Muscle layer of colon (tissue), 2 donors: Measurements from ENCODE around the gene FAM170A.

Source experiments
- H3K27ac ChIP-seq: one replicate; pipeline ENCODE4 v1.7.0; 2013; ENCODE audit warnings: low read depth, mild to moderate bottlenecking, low read length, moderate library complexity
- H3K27me3 ChIP-seq, 2 donors: one replicate each; pipeline ENCODE4 v1.7.0; 2013; ENCODE audit warnings: low read length in 2 of 2, mild to moderate bottlenecking in 2 of 2; ENCODE audit not compliant: insufficient read depth in 2 of 2, control insufficient read depth in 1 of 2
- H3K36me3 ChIP-seq: one replicate; pipeline ENCODE4 v1.7.0; 2013; ENCODE audit warnings: mild to moderate bottlenecking, low read length; ENCODE audit not compliant: insufficient read depth
- H3K4me1 ChIP-seq: one replicate; pipeline ENCODE4 v1.7.0; 2013; ENCODE audit warnings: mild to moderate bottlenecking, low read length; ENCODE audit not compliant: insufficient read depth
- H3K4me3 ChIP-seq, 2 donors: one replicate each; pipeline ENCODE4 v1.7.0; 2013; ENCODE audit warnings: low read length in 2 of 2, low read depth in 1 of 2, mild to moderate bottlenecking in 1 of 2, moderate library complexity in 1 of 2
- H3K9ac ChIP-seq: one replicate; pipeline ENCODE4 v1.7.0; 2013; ENCODE audit warnings: low read length
- H3K9me3 ChIP-seq: one replicate; pipeline ENCODE4 v1.7.0; 2013; ENCODE audit warnings: mild to moderate bottlenecking, low read length
- donor health status: abdominal sarcoma.
- donor health status: Adenocarcinoma of cecum.

The FAM170A gene, protein sequence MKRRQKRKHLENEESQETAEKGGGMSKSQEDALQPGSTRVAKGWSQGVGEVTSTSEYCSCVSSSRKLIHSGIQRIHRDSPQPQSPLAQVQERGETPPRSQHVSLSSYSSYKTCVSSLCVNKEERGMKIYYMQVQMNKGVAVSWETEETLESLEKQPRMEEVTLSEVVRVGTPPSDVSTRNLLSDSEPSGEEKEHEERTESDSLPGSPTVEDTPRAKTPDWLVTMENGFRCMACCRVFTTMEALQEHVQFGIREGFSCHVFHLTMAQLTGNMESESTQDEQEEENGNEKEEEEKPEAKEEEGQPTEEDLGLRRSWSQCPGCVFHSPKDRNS

DNA sequence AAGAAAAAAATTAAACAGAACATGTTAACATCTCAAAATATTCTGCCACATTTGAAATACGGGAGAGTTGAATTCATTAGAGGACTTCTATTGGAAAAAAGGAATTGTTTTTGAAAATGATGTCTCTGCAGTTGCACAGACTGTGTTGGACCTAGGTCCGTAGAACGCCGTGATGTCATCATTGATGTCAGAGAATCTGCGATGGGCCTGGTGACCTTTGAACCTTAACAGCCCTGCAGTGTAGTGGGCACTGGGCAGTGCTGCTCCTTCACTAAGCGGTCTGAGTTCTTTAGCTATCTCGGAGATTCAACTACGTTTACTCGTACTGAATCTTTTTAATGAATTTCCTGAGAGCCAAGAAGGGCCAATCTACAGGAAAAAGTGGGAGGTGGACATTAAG lies at the start of gene FAM170A:
TSS of gene FAM170A (plus strand) at position 220 of the 400 bp plus-strand sequence. CDS start 211 bp downstream, outside the sequence.
- Histone ChIP-seq H3K36me3 (no peaks in the 10 kb centered on the region), H3K4me1 (no peaks in the 10 kb centered on the region), H3K9me3 (no peaks in the 10 kb centered on the region), H3K4me3 (no peak within 1 kb of the TSS), H3K9ac (no peak within 1 kb of the TSS), H3K27me3 (no peaks in the 10 kb centered on the region), H3K27ac (no peak within 1 kb of the TSS)

DNA sequence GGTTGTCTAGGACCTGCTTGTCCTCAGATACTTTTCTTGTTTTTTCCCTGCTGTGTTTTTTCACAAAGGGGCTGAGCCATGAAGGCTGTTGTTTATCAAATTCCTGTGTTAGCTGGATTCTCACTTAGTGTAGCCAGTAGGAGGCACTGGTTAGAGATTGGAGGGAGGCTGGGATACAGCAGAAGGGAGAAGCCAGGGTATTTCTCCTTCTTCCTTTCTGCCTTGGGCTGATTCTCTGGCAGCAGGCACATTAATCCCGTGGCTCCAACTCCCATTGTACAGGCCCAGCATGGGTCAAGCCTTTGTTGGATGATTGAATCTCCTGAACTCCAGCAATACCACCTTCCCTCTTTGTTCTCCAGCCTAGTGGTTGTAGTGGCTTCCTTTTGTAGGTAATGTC lies 46.4 kb upstream of the FAM170A start:
- Histone ChIP-seq H3K27ac (no peak overlapping the region), H3K9ac (no peak overlapping the region), H3K4me3 (no peak overlapping the region), H3K9me3 (no peaks in the 10 kb centered on the region), H3K27me3 (no peaks in the 10 kb centered on the region), H3K36me3 (no peaks in the 10 kb centered on the region), H3K4me1 (no peaks in the 10 kb centered on the region)

DNA sequence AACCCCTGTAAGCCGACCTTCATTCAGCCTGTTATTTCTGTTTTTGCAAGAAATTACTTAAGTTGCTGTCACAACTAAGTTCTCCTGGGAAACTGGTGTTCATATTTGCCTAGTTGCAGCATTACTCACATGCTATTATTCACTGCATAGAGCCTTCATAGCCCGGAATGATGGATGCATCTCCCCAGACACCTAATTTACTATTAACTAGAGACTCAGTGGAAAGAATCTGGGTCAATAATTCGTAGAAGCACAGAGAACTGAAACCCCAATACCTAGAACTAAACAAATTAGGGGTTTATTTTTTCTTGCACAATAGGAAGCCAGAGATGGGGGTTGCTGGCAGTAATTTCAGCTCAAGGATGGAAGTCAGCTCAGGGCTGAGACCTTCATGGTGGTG lies 45.7 kb upstream of the FAM170A start:
- H3K4me3 ChIP-seq, result no peak overlapping the region
- H3K36me3 ChIP-seq, result no peaks in the 10 kb centered on the region
- H3K9ac ChIP-seq, result no peak overlapping the region
- H3K27me3 ChIP-seq, result no peaks in the 10 kb centered on the region
- H3K27ac ChIP-seq, result no peak overlapping the region
- H3K4me1 ChIP-seq, result no peaks in the 10 kb centered on the region
- no peaks in the 10 kb centered on the region for H3K9me3 ChIP-seq

DNA sequence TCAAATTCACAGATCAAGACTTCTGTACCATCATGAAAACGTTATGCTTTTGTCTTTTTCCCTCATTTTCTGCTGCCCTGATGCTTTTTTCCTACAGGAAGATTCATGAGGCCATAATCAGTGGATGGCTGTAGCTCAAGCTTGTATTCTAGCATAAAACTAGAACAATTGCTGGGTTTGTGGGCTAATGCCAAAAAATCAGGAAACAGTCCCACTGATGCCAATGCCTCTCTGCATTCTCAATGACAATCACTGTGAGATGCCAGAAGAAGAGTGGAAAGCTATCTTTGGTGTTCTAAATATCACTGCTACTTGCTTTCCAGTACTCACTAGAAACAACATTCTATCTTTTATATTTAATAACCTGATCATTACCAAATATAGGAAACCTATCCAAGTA lies 33.3 kb upstream of the FAM170A start:
- H3K9me3 ChIP-seq, result no peaks in the 10 kb centered on the region
- no peak overlapping the region for H3K27ac ChIP-seq
- H3K9ac ChIP-seq, result no peak overlapping the region
- no peaks in the 10 kb centered on the region for H3K4me1 ChIP-seq
- H3K27me3 ChIP-seq, result no peaks in the 10 kb centered on the region
- no peak overlapping the region for H3K4me3 ChIP-seq
- no peaks in the 10 kb centered on the region for H3K36me3 ChIP-seq

DNA sequence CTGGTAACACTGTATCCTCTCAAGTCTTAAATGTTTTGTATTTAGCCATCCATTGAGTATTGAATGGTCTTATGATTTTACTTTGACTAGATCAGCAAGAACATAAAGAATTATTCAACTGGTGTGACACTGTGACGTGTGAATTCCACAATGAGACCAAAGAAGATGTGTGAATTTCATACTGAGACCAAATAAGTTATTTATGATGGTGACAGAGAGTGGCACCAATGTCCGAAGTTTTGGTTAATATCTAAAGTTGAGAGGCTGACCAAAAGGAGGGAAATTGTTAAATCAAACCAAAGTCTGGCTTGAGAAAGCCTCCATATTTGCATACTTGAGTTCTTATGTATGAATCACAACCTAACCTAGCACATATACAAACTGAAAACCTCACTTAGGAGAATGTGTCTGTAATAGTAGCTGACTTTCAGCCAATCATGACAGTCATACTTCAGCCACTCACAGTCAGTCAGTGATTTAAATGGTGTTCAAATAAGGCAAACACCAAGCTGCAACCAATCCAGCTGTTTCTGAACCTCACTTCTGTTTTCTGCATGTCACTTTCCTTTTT lies 31.5 kb upstream of the FAM170A start:
- no peaks in the 10 kb centered on the region for H3K4me1 ChIP-seq
- H3K9ac ChIP-seq, result no peak overlapping the region
- H3K36me3 ChIP-seq, result no peaks in the 10 kb centered on the region
- H3K27me3 ChIP-seq, result no peaks in the 10 kb centered on the region
- H3K9me3 ChIP-seq, result no peaks in the 10 kb centered on the region
- no peak overlapping the region for H3K4me3 ChIP-seq
- H3K27ac ChIP-seq, result no peak overlapping the region

DNA sequence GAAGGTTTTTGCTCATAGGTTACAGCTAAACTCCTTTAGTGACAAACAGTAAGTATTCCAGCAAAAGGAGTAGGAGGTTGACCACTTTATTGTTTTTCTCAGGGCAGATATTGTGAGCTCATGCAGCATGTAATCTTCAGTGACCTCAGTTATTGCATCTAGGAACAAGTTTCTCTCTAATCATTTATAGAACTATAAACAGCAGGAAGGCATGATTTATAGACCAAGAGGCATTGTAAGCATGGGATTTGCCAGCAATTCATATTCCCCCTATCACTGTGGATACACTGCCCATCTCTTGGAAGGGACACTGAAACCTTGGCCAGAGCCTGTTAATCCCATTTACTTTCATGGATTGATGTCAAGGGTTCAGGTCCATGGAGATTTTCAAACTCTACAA lies 15.4 kb upstream of the FAM170A start:
- no peaks in the 10 kb centered on the region for H3K36me3 ChIP-seq
- H3K27me3 ChIP-seq, result no peaks in the 10 kb centered on the region
- H3K4me1 ChIP-seq, result no peaks in the 10 kb centered on the region
- H3K27ac ChIP-seq, result no peak overlapping the region
- no peak overlapping the region for H3K9ac ChIP-seq
- no peak overlapping the region for H3K4me3 ChIP-seq
- no peaks in the 10 kb centered on the region for H3K9me3 ChIP-seq

DNA sequence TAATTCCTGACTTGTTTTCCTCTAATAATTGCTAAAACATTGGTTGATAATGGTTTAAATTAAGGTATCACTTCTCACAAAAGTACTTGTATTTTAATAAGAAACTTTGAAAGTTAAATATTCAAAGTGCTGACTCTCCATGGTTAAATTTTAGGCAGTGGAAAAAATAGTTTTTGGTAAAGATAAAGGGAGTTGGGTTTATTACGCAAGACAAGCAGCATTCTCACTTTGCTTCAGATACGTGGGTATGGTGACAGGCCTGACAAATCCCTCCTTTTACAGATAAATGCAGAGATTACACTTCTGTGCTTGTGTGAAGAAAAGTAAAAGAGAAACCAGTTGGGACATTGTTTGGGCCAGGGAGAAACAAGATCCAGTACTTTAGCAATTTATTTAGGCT lies 14.5 kb upstream of the FAM170A start:
- Histone ChIP-seq H3K9ac (no peak overlapping the region), H3K4me1 (no peaks in the 10 kb centered on the region), H3K27me3 (no peaks in the 10 kb centered on the region), H3K4me3 (no peak overlapping the region), H3K9me3 (no peaks in the 10 kb centered on the region), H3K36me3 (no peaks in the 10 kb centered on the region), H3K27ac (no peak overlapping the region)

DNA sequence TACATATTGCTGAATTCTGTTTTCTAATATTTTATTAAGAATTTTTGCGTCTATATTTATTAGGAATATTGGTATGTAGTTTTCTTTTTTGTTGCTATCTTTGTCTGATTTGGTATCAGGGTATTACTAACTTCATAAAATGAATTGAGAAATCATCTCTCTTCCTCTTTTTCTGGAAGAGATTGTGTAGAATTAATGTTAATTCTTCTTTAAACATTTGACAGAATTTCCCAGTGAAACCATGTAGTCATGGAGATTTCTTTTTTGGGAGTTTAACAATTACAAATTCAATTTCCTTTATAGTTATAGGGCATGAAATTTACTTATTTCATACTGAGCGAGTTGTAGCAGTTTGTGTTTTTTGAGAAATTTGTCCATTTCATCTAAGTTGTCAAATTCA lies 3.3 kb upstream of the FAM170A start:
- H3K36me3 ChIP-seq, result no peaks in the 10 kb centered on the region
- no peak overlapping the region for H3K4me3 ChIP-seq
- H3K27ac ChIP-seq, result no peak overlapping the region
- no peaks in the 10 kb centered on the region for H3K27me3 ChIP-seq
- no peaks in the 10 kb centered on the region for H3K4me1 ChIP-seq
- no peak overlapping the region for H3K9ac ChIP-seq
- H3K9me3 ChIP-seq, result no peaks in the 10 kb centered on the region

DNA sequence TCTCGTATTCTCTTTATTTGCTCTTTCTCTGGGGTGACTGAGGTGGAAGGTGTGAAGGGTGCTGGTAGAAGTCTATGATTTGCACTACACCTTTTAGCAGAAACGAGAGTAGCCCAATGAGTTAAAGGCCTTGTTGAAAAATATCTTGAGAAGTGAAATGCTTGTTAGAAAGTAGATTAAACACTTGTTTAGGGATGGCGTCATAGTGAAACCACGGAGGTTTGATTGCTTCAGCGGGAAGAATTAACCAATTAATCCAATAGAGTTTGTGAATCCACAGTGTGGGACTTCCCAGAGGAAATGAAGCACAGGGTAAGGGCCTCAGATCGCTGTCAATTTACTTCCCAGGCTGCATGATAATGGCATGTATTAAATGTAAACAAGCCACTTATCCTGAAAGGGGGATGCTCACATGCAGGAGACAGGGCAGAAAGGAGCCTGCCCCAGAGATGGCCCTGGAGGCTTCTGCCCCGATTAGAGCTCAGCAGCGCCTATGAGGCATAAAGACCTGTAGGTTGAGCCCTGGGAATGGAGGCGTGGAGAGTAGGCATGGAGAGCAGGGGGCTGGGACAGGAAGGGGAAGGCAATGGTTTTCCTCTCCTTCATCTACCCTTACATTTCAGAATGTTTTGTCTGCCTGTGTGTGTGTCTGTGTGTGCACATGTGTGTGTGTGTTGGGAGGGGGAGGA lies 1.5 kb downstream of the FAM170A start:
- no peaks in the 10 kb centered on the region for H3K4me1 ChIP-seq
- H3K9ac ChIP-seq, result no peak overlapping the region
- no peak overlapping the region for H3K27ac ChIP-seq
- H3K27me3 ChIP-seq, result no peaks in the 10 kb centered on the region
- no peaks in the 10 kb centered on the region for H3K36me3 ChIP-seq
- H3K4me3 ChIP-seq, result no peak overlapping the region
- H3K9me3 ChIP-seq, result no peaks in the 10 kb centered on the region

DNA sequence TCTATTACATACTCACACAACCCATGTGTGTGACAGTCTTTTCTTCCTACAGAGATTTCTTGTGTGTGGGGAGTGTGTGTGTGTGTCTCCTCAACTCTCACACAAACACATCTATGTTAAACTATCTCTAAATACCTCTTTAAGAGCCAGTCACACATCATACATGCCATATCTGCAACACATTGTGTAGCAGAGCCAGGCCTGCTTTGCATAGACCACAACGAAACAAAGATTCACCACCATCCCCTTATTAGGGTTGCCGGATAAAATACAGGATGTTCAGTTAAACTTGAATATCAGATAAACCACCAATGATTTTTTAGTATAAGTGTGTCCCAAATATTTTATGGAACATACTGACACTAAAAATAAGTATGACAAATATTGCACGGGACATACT lies 2.3 kb downstream of the FAM170A start:
- H3K27ac ChIP-seq, result no peak overlapping the region
- H3K9ac ChIP-seq, result no peak overlapping the region
- no peaks in the 10 kb centered on the region for H3K9me3 ChIP-seq
- H3K4me1 ChIP-seq, result no peaks in the 10 kb centered on the region
- H3K36me3 ChIP-seq, result no peaks in the 10 kb centered on the region
- H3K4me3 ChIP-seq, result no peak overlapping the region
- no peaks in the 10 kb centered on the region for H3K27me3 ChIP-seq

DNA sequence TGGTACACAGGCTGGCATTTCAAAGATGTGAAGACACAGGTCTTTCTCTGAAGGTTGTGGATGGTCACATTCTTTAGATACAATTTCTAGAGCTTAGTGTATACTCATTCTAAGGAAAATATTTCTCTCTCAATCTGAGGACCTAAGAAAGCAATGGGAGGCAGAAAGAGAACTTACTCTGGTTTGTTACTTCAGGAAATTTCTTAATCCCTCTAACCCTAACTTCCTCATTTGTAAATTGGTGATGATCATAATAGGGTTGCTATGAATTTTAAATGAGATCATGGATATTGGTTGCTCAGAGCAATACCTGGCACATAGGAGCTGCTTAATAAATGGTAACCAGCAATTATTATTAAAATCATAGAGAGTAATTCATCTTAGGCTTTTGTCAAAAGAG lies 22.1 kb downstream of the FAM170A start:
- H3K4me1 ChIP-seq, result no peaks in the 10 kb centered on the region
- H3K27me3 ChIP-seq, result no peaks in the 10 kb centered on the region
- no peak overlapping the region for H3K27ac ChIP-seq
- no peaks in the 10 kb centered on the region for H3K36me3 ChIP-seq
- H3K9ac ChIP-seq, result no peak overlapping the region
- H3K4me3 ChIP-seq, result no peak overlapping the region
- no peaks in the 10 kb centered on the region for H3K9me3 ChIP-seq
